HG03196 (cell line): ENCODE results near the gene EIF5A.

Experiments used
- ATAC-seq: cut with Tn5 transposase; IDR thresholded peaks from one replicate; pipeline ENCODE4 v1.9.1; 2021; ENCODE audit not compliant: unreplicated experiment

EIF5A gene

GRCh38 chr17:7312432-7313087 is 5.1 kb downstream of the EIF5A start:
- no peak for ATAC-seq

- ATAC-seq: no peak
These were observed 5.9 kb downstream of the EIF5A start for GRCh38 chr17:7313088-7313889.

GRCh38 chr17:7313890-7314718 is 6.7 kb downstream of the EIF5A start:
- no peak for ATAC-seq

GRCh38 chr17:7314719-7315569 is 7.5 kb downstream of the EIF5A start, which contains the start of gene GPS2:
Gene GPS2, minus strand, starts transcription at chr17:7315360. Its CDS starts 308 bp downstream, at chr17:7315052.
- ATAC-seq: peak; percentile 63

GRCh38 chr17:7315570-7316235 is 8.3 kb downstream of the EIF5A start:
- ATAC-seq: no peak

GRCh38 chr17:7317161-7317803 is 9.9 kb downstream of the EIF5A start:
- no peak for ATAC-seq

- ATAC-seq: no peak
These were observed 10.9 kb downstream of the EIF5A start for GRCh38 chr17:7318121-7318860.

- ATAC-seq: no peak
These were observed 14.0 kb downstream of the EIF5A start for GRCh38 chr17:7321466-7321865.

GRCh38 chr17:7322520-7323194 is 15.2 kb downstream of the EIF5A start:
- ATAC-seq: no peak

- no peak for ATAC-seq
These were observed 16.5 kb downstream of the EIF5A start for GRCh38 chr17:7323731-7324437.

- ATAC-seq: no peak
These were observed 17.0 kb downstream of the EIF5A start for GRCh38 chr17:7324438-7324779.

- no peak for ATAC-seq
These were observed 17.7 kb downstream of the EIF5A start for GRCh38 chr17:7325031-7325528.

- ATAC-seq: no peak
These were observed 18.8 kb downstream of the EIF5A start for GRCh38 chr17:7326186-7326585.

- no peak for ATAC-seq
These were observed 19.6 kb downstream of the EIF5A start for GRCh38 chr17:7327056-7327455.

GRCh38 chr17:7327501-7327900 is 20.1 kb downstream of the EIF5A start:
- no peak for ATAC-seq

GRCh38 chr17:7328009-7328408 is 20.6 kb downstream of the EIF5A start:
- ATAC-seq: no peak

GRCh38 chr17:7328840-7329373 is 21.5 kb downstream of the EIF5A start, which contains the start of gene NEURL4:
Gene NEURL4, minus strand, starts transcription at chr17:7329335. Its CDS starts 23 bp downstream, at chr17:7329312.
- peak; percentile 8 for ATAC-seq
